ENCODE measurements around the gene ATXN2. TPM values are rescaled to one million over a fixed set of nuclear protein-coding genes. Genes with fewer than 3 reads are reported as not detected.
A peak's percentile ranks its signal among the peaks of the same experiment; 100 is the strongest.

Gene ATXN2
- total RNA-seq, 1 donor from 2014 or later: 42.8 TPM

GRCh38 chr12:111454716-111455447 lies 144.2 kb downstream of the ATXN2 start:
- Histone ChIP-seq H3K4me3 (ENCODE audit: low read length in 3 of 3) (no peak overlapping the region), H3K9ac (ENCODE audit: low read depth in 1 of 3, low read length in 3 of 3) (peak overlapping the region in 1 of 3 donors; percentile 25), H3K27me3 (ENCODE audit: control insufficient read depth in 3 of 3, insufficient read depth in 3 of 3, low read length in 3 of 3) (no peaks in the 10 kb centered on the region), H3K4me1 (ENCODE audit: control insufficient read depth in 3 of 3, insufficient read depth in 3 of 3, low read length in 3 of 3) (peaks cover 13 to 22% (median 20%) of the 10 kb centered on the region in 3 donors), H3K9me3 (ENCODE audit: control insufficient read depth in 3 of 3, low read length in 3 of 3) (no peaks in the 10 kb centered on the region), H3K36me3 (ENCODE audit: control insufficient read depth in 3 of 3, insufficient read depth in 3 of 3, low read length in 3 of 3) (peaks cover 38 to 57% (median 38%) of the 10 kb centered on the region in 3 donors), H3K27ac (ENCODE audit: low read depth, low read length) (no peak overlapping the region)

- H3K27me3 ChIP-seq (ENCODE audit: control insufficient read depth in 3 of 3, insufficient read depth in 3 of 3, low read length in 3 of 3): no peaks in the 10 kb centered on the region
- peaks cover 19 to 27% (median 26%) of the 10 kb centered on the region in 3 donors for H3K4me1 ChIP-seq (ENCODE audit: control insufficient read depth in 3 of 3, insufficient read depth in 3 of 3, low read length in 3 of 3)
- H3K4me3 ChIP-seq (ENCODE audit: low read length in 3 of 3): no peak overlapping the region
- no peak overlapping the region for H3K27ac ChIP-seq (ENCODE audit: low read depth, low read length)
- H3K9me3 ChIP-seq (ENCODE audit: control insufficient read depth in 3 of 3, low read length in 3 of 3): no peaks in the 10 kb centered on the region
- H3K36me3 ChIP-seq (ENCODE audit: control insufficient read depth in 3 of 3, insufficient read depth in 3 of 3, low read length in 3 of 3): peaks cover 38 to 57% (median 38%) of the 10 kb centered on the region in 3 donors
- peak overlapping the region in 1 of 3 donors; percentile 25 for H3K9ac ChIP-seq (ENCODE audit: low read depth in 1 of 3, low read length in 3 of 3)
These were observed 144.8 kb downstream of the ATXN2 start for GRCh38 chr12:111454311-111454710.

DNA sequence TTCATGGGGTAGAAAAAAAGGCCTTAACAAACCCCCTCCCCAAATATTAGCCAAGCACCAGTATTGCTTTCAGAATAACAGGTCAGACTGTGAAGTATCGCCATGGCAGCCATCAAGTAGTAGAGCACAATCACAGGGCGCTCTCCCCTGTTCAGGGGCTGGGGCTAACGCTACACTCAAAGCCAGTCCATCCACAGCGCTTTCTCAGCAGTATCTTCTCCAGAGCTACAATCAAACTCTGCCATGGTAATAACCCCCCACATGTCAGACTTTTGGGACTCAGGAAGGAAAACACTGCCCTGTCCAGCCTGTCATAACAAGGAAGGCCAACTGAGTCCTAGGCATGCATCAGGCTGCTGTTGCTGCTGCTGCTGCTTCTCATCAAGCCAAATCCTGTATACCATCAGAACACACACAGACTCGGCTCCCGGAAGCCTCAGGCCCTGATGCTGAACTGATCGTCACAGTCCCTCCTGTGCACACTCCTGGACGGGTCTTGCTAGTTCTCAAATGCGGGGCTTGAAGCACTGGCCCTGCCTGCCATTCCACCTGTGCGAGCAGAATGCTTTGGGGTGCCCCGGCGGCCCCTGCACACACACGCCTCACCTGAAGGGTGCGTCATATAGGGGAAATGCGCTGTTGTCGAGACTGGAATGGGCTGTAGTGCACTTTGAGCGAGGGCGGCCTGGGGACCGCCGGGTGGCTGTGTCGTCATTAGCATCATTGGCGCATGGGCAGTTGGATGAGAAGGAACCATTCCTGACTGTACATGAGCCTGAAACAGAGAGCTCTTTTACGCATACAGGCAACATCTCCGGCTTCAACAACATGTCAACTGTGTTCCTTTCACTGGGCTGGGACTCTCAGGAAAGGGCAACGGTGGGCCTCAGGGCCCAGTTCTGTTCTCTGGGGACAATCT lies 145.8 kb downstream of the ATXN2 start:
- no peak overlapping the region for H3K4me3 ChIP-seq (ENCODE audit: low read length in 3 of 3)
- peaks cover 25 to 33% (median 31%) of the 10 kb centered on the region in 3 donors for H3K4me1 ChIP-seq (ENCODE audit: control insufficient read depth in 3 of 3, insufficient read depth in 3 of 3, low read length in 3 of 3)
- H3K27ac ChIP-seq (ENCODE audit: low read depth, low read length): no peak overlapping the region

DNA sequence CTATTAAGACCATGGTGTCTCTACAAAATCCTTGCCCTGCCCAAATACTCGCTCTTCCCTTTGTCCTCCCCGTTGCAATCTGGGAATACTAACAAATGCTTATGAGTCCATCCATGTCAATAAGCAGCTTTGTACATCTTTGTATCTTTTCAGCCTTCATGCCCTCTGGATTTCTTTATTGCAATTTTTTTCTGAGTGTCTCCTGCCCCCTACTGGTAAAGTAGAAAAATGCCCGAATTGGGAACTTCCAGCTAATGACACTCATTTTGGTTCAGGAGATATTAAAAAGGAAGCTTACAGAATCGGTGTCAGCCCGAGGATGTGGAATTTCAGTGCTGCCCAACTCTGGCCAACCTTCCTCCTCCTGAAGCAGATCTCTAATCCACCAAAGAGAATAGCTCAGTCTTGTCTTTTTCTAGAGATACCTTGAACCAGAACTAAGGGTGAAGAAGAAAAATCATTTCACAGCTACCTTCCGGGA lies 147.4 kb downstream of the ATXN2 start:
- no peak overlapping the region for H3K4me3 ChIP-seq (ENCODE audit: low read length in 3 of 3)
- no peak overlapping the region for H3K9ac ChIP-seq (ENCODE audit: low read depth in 1 of 3, low read length in 3 of 3)
- H3K27me3 ChIP-seq (ENCODE audit: control insufficient read depth in 3 of 3, insufficient read depth in 3 of 3, low read length in 3 of 3): no peaks in the 10 kb centered on the region
- peaks cover 44 to 56% (median 45%) of the 10 kb centered on the region in 3 donors for H3K36me3 ChIP-seq (ENCODE audit: control insufficient read depth in 3 of 3, insufficient read depth in 3 of 3, low read length in 3 of 3)
- H3K4me1 ChIP-seq (ENCODE audit: control insufficient read depth in 3 of 3, insufficient read depth in 3 of 3, low read length in 3 of 3): peaks cover 37 to 48% (median 45%) of the 10 kb centered on the region in 3 donors
- no peak overlapping the region for H3K27ac ChIP-seq (ENCODE audit: low read depth, low read length)
- H3K9me3 ChIP-seq (ENCODE audit: control insufficient read depth in 3 of 3, low read length in 3 of 3): no peaks in the 10 kb centered on the region

More for the DNA sequence above, 145.8 kb downstream of the ATXN2 start:
- Histone ChIP-seq H3K9me3 (ENCODE audit: control insufficient read depth in 3 of 3, low read length in 3 of 3) (no peaks in the 10 kb centered on the region), H3K9ac (ENCODE audit: low read depth in 1 of 3, low read length in 3 of 3) (no peak overlapping the region), H3K27me3 (ENCODE audit: control insufficient read depth in 3 of 3, insufficient read depth in 3 of 3, low read length in 3 of 3) (no peaks in the 10 kb centered on the region), H3K36me3 (ENCODE audit: control insufficient read depth in 3 of 3, insufficient read depth in 3 of 3, low read length in 3 of 3) (peaks cover 38 to 51% (median 40%) of the 10 kb centered on the region in 3 donors)

- H3K9me3 ChIP-seq (ENCODE audit: control insufficient read depth in 3 of 3, low read length in 3 of 3): no peaks in the 10 kb centered on the region
- peaks cover 42 to 53% (median 49%) of the 10 kb centered on the region in 3 donors for H3K4me1 ChIP-seq (ENCODE audit: control insufficient read depth in 3 of 3, insufficient read depth in 3 of 3, low read length in 3 of 3)
- no peak overlapping the region for H3K9ac ChIP-seq (ENCODE audit: low read depth in 1 of 3, low read length in 3 of 3)
- no peaks in the 10 kb centered on the region for H3K27me3 ChIP-seq (ENCODE audit: control insufficient read depth in 3 of 3, insufficient read depth in 3 of 3, low read length in 3 of 3)
- peak overlapping the region; percentile 83 for H3K27ac ChIP-seq (ENCODE audit: low read depth, low read length)
- H3K36me3 ChIP-seq (ENCODE audit: control insufficient read depth in 3 of 3, insufficient read depth in 3 of 3, low read length in 3 of 3): peaks cover 44 to 54% (median 45%) of the 10 kb centered on the region in 3 donors
- no peak overlapping the region for H3K4me3 ChIP-seq (ENCODE audit: low read length in 3 of 3)
These were observed 147.9 kb downstream of the ATXN2 start for GRCh38 chr12:111451232-111451631.

- peak overlapping the region in 1 of 3 donors; percentile 60 for H3K9ac ChIP-seq (ENCODE audit: low read depth in 1 of 3, low read length in 3 of 3)
- no peak overlapping the region for H3K4me3 ChIP-seq (ENCODE audit: low read length in 3 of 3)
- peaks cover 38 to 48% (median 43%) of the 10 kb centered on the region in 3 donors for H3K36me3 ChIP-seq (ENCODE audit: control insufficient read depth in 3 of 3, insufficient read depth in 3 of 3, low read length in 3 of 3)
- peaks cover 47 to 57% (median 55%) of the 10 kb centered on the region in 3 donors for H3K4me1 ChIP-seq (ENCODE audit: control insufficient read depth in 3 of 3, insufficient read depth in 3 of 3, low read length in 3 of 3)
- H3K27ac ChIP-seq (ENCODE audit: low read depth, low read length): peak overlapping the region; percentile 83
- H3K9me3 ChIP-seq (ENCODE audit: control insufficient read depth in 3 of 3, low read length in 3 of 3): no peaks in the 10 kb centered on the region
- H3K27me3 ChIP-seq (ENCODE audit: control insufficient read depth in 3 of 3, insufficient read depth in 3 of 3, low read length in 3 of 3): no peaks in the 10 kb centered on the region
These were observed 148.4 kb downstream of the ATXN2 start for GRCh38 chr12:111450676-111451075.

- peaks cover 23 to 33% (median 32%) of the 10 kb centered on the region in 3 donors for H3K36me3 ChIP-seq (ENCODE audit: control insufficient read depth in 3 of 3, insufficient read depth in 3 of 3, low read length in 3 of 3)
- H3K27ac ChIP-seq (ENCODE audit: low read depth, low read length): peak overlapping the region; percentile 83
- no peaks in the 10 kb centered on the region for H3K27me3 ChIP-seq (ENCODE audit: control insufficient read depth in 3 of 3, insufficient read depth in 3 of 3, low read length in 3 of 3)
- no peaks in the 10 kb centered on the region for H3K9me3 ChIP-seq (ENCODE audit: control insufficient read depth in 3 of 3, low read length in 3 of 3)
- H3K4me3 ChIP-seq (ENCODE audit: low read length in 3 of 3): no peak overlapping the region
- H3K9ac ChIP-seq (ENCODE audit: low read depth in 1 of 3, low read length in 3 of 3): peak overlapping the region; percentile 9 to 59 (median 35)
- peaks cover 63 to 72% (median 70%) of the 10 kb centered on the region in 3 donors for H3K4me1 ChIP-seq (ENCODE audit: control insufficient read depth in 3 of 3, insufficient read depth in 3 of 3, low read length in 3 of 3)
These were observed 150.0 kb downstream of the ATXN2 start for GRCh38 chr12:111448846-111449790.

- peaks cover 16 to 26% (median 25%) of the 10 kb centered on the region in 3 donors for H3K36me3 ChIP-seq (ENCODE audit: control insufficient read depth in 3 of 3, insufficient read depth in 3 of 3, low read length in 3 of 3)
- peak overlapping the region in 1 of 3 donors; percentile 8 for H3K4me3 ChIP-seq (ENCODE audit: low read length in 3 of 3)
- no peaks in the 10 kb centered on the region for H3K9me3 ChIP-seq (ENCODE audit: control insufficient read depth in 3 of 3, low read length in 3 of 3)
- H3K27me3 ChIP-seq (ENCODE audit: control insufficient read depth in 3 of 3, insufficient read depth in 3 of 3, low read length in 3 of 3): no peaks in the 10 kb centered on the region
- peak overlapping the region; percentile 83 for H3K27ac ChIP-seq (ENCODE audit: low read depth, low read length)
- peaks cover 65 to 75% (median 75%) of the 10 kb centered on the region in 3 donors for H3K4me1 ChIP-seq (ENCODE audit: control insufficient read depth in 3 of 3, insufficient read depth in 3 of 3, low read length in 3 of 3)
- H3K9ac ChIP-seq (ENCODE audit: low read depth in 1 of 3, low read length in 3 of 3): peak overlapping the region; percentile 9 to 59 (median 35)
These were observed 150.8 kb downstream of the ATXN2 start for GRCh38 chr12:111448266-111448830.
